GM21723 (cell line): ENCODE results near the gene CEP152.

Experiments
- ATAC-seq: cut with Tn5 transposase; IDR thresholded peaks from one replicate; pipeline ENCODE4 v1.9.1; 2021; ENCODE audit warnings: mild to moderate bottlenecking, moderate library complexity; ENCODE audit not compliant: unreplicated experiment

CEP152 gene

DNA sequence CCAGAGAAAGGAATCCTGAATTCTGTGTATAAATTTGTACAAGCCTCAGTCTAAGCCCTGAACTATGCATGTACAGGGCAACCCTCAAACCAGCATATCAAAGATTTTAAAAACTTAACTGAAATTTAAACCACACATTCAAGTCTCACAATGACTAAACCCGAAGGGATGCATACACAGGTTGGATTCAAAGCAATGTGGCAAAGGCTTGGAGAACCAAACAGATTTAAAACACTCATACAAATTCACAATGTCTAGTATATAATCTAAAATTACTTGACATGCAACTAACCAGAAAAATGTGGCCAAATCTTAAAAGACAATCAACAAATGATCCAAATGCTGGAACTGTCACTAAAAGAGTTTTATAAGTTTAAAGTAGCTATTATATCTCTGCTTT, 36.4 kb downstream of the CEP152 start:
- no peak for ATAC-seq

DNA sequence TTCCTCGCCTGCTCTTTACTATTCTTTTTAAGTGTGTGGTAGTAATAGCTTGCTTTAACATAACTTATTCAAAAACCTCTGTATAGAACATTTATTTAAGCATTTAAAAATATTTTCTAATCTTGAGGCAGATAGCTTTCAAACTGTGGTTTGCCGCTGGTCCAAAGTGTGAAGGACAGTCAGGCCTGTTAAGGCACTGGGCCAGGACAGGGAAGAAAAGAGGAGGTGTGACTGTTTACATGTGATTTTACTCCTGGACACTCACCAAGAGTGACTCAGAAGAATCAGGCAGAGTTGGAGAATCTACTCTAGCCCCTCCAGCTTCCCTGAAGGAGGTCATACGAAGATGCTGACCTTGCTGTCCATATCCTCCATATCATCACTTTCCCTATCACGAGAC, 44.7 kb downstream of the CEP152 start:
- no peak for ATAC-seq

DNA sequence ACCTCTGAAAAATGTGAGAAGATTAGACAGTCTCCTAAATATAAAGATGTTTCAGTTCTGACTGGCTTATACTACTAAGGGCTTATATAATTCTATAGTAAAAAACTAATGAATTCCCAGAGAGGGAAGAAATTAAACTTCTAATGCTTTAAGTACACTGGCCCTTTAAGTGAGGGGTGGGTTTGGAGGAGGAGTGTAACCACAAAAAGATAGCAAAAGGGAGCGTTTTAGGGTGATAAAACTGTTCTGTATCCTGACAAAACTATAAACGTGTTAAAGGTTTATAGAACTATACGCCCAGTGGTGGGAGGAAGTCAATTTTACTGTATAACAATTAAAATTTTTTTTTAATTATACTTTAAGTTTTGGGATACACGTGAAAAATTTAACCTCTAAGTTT, 45.8 kb downstream of the CEP152 start:
- no peak for ATAC-seq

DNA sequence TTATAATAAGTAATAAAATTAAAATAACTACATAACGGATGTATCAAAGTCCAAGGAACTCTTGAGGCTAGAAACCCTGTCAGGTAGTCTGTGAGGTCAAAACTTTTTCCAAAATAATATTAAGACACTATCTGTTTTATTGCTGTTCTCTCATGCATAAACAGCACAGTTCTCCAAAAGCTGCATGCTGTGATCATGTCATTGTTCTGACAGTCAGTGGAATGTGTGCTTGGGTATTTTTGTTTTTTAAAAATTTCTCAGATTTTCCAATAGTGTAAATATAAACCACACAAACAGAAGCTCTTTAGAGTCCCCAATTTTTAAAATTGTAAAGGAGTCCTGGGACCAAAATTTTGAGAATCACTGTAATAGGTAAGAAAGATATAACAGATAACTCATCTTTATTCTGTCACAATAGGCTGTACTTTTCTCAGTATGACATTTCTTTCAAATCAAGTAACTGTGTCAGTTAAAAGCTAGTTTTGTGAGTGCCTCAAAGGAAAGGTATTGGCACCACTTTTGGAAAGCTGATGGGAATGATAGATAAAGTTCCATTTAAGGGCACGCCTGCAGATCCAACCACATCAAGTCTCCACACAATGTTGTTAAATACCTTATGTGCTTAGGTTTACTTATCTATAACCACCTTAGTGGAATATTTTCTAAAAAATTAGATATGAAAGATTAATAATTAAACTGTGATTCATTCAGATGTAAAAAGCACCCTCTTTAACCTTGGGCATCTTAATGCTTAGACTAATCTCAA, 49.3 kb downstream of the CEP152 start:
- ATAC-seq: no peak

DNA sequence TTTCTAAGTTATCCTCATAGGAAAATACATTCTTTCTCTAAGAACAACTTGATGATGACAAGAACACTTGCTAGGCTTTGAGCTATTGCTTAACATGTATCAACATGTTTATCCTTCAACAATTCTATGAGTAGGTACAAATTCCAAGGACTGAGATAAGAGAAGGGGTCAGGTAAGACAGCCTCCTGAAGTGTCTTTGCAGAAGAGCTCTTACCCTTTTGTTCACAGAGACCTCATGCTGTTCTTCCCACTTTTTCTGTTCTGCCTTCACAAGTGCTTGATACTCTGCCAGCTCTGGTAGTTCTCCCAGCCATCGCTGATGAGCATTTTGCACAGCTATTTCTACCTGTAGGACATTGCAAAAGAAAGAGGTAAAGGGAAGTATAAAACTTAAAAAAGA, 50.9 kb downstream of the CEP152 start:
- no peak for ATAC-seq

DNA sequence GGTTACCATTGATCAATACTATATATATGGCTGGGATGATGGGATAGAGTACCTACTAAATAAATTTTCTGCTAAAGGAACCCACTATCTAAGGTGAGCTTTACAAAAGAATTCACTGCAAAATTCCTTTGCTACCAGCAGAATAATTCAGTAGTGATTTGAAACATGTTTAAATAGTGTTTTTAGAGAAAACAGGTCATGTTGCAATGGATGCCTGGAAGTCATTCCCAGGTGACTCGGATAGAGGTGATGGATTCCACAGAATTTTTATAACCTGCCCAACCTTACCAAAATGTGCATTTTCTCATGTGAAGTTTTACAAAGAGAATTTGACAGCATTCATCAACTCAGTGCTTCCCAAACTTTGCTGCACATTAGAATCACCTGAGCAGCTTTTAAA, 53.2 kb downstream of the CEP152 start:
- no peak for ATAC-seq

DNA sequence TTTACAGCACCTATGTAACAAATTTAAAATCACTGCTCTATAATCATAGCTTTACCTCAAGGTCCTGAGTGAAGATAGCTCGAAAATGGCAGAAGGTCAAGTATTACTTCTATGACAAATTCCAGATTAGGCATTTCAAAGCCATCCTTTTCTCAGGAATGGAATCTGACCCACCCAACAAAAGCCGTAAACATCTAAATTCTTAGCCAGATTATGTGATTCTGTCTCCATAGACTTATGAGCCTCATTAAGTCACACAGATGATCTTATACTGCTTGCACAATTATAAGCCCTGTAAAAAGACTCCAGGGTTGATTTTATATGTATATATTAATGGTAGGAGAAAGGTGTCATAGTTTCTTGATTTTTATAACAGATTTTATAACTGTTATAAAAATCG, 56.9 kb downstream of the CEP152 start:
- ATAC-seq: no peak

DNA sequence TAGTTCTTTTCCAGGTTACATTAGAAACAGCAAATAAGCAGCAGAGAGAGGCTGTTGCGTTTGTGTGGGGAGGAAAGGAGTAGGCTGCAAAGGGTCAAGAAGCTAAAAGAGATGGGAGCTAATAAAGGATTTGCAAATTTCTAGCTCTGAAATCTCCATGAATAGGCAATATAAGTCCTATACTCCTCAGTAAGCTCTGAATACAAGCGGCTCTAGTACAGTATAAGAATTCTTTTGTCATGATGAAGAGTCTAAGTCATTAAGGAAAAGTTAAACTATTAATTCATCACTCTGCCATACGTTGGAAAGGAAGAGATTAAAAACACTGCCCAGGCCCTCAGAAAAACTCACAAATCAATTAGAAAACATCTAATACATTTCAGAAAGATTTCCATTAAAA, 59.3 kb downstream of the CEP152 start:
- no peak for ATAC-seq

DNA sequence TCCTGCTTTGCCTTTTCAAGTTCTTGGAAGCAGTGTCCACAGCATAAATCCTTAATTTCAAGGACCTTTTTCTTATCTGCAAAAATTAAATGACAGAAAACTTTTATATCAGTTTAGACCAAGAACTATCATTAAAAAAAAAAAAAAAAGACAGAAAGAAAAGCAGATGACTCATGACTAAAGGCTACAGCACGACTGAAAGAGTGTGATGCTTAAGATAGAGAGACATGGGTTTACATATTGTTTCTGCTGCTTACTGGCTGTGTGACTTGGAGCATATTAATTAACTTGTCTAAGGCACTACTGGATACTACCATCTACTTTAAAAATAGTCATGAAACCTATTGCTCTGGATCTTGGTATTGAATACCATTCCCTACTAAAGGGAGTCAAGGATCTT, 62.3 kb downstream of the CEP152 start:
- ATAC-seq: no peak

DNA sequence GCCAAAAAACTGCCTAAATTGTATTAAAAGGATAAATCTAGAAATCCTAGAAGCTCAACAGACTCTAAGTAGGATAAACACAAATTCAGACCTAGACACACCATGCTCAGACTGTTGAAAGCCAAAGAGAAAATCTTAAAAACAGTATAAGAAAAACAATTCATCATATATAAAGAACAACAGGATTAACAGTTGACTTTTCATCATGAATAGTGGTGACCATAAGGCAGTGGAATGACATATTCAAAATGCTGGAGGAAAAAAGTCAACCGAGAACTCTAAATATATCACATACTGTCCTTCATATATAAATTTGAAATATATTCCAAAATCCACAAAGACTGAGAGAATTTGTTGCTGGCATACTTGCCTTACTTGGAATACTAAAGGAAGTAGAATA, 77.3 kb downstream of the CEP152 start:
- ATAC-seq: no peak

DNA sequence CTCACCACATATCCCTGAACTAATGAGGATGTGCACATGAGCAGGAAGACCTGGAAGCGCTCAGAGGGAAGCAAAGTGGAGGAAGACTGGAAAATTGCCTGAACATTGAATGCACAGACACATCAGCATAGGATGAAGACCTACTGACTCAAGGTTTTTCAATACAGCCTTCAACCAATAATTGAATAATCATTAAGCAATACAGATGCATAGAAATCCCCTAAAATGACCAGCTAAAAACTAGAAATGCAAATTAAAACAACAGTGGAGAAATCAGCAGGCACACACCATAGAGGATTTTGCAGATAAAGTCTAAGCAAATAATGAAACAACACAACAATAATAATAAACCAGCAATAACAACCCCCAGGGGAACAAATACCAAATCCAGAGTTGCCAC, 80.4 kb downstream of the CEP152 start:
- no peak for ATAC-seq

DNA sequence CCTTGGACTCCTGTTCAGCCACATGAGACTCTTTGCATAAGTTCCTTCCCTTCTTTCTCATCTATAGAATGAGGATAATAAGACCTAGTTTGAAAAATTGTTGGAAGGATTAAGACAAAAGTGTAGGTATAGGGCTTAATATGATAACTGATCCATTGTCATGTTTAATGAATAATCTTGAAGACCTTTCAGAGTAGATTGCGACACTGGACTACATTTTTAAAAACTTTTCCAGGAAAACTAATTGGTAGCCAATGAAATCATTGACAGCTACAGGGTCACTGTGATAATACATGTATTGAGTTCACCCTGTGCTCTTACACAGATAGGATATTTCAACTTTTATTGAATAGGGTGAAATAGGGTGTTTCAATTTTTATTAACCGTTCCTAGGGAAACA, 86.9 kb downstream of the CEP152 start:
- no peak for ATAC-seq

DNA sequence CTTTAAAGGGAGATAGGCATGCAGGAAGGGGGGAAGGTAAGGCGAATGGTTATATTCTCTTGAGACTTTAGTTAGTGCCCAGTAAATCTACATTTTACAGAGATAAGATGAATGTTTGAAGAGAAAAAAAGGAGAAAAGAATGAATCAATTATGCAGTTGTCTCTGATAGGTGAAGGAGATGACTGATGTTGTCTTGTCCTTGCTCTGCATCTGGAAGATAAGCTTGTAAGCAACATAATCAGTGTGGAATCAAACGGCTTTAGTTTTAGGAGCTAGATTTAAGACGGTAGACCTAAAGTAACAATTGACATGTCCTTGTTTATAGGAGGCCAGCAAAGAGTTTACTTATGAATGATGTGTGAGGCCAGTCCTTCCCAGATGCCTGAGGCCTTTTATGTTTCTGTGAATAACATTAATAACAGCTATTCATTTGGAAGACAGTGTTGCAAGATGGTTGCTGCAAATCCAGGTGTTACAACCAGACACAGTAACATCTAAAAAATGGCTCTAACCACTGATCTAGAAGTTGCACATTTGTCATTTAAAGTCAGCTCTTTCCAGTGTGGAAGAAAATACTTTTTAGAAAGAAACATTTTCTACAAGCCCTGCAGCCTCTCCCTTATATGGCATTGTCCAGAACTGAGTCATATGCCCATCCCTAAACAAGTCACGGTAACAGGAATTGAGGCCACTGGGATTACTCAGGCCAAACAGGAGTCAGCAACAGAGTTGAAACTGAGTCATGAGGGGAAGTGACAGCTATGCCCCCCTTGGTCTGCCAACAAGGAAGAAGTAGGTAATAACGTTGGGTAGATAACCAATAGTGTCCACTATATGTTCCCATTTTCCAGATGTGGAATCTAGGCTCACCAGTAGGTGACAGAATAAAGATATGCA, 87.9 kb downstream of the CEP152 start:
- no peak for ATAC-seq

DNA sequence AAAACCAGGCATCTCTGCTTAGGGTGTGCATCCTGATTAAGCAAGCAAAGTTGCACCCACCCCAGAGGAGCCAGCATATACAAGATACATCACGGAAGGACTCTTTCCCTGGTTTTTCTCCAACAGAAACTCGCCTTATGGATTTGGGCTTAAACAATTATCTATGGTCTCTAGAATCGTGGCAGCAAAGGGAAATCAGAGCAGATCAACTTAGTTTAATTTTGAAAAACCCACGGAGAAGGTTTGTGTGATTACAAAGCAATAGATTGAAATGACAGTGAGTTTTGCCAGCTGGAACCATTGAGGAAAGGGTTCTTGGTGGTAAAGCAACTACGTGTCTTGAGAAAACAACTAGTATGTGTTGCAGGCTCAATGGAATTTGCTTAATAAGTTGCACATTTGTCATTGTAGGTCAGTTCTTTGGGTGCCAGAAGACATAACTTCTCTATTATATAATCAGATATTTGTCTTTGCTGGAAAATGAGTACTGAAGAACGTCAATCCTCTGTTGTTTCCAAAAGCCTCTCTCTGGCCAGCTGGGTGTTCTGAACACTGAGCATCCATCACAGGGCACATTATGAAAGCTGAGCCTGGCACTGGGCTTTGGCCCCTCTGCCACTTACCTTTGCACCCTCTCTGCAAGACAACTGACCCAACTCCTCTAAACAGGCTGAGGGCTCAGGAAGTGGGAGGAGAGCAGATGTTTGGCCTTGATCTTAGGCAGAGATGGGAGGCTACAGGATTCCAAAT, 89.6 kb downstream of the CEP152 start:
- ATAC-seq: no peak

DNA sequence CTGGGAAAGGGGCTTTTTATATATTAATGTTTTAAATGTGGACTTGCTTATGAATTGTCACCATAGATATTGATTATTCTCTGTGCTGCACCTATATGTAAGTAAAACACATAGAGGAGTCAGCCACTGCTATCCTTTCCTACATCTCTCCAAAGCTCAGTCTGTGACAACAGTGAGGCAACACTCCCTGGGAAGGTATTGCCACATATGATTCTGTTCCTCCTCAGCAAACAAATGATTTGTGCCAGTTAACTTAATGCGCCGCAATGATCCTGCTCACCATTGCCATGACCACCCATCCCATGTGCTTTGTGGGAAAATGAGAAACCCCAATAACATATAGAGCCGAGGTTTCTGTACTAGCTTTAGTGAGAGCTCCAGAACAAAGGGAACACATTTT, 90.2 kb downstream of the CEP152 start:
- ATAC-seq: no peak

DNA sequence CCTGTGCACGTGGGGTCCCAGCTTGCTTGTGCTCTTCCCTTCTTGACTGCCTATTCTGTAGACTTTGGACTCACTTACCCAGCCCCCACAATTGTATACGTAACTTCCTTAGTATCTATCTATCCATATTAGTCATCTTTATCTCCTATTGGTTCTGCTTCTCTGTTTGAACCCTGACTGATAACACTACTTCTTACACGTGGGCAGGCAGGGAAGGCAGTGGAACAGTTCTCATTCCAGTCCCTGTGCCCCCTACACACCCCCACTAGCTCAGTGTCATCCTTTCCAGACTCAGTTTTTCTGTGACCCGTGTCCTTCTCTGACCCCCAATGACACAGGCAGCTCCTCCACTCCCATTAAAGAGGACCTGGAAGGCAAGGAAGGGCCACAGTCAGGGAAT, 91.2 kb downstream of the CEP152 start:
- no peak for ATAC-seq

DNA sequence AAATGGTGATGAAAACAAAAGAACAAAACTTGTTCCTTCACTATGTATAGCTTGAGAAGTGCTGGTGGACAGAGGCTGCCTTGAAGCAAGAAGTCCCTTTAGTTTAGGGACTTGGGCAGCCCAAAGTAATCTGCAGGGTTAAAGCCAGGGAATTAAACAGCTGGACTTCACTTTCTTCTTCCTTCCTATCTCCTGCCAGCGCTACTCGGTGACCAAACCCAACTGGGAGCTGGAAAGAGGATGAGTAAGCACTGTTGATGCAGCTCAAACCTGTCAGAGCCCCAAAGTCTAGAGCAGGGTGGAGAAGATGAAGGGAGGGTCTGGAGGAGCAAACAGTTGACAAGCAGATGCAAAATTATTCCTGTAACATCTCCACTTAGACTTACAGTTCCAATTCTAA, 92.2 kb downstream of the CEP152 start:
- ATAC-seq: no peak

DNA sequence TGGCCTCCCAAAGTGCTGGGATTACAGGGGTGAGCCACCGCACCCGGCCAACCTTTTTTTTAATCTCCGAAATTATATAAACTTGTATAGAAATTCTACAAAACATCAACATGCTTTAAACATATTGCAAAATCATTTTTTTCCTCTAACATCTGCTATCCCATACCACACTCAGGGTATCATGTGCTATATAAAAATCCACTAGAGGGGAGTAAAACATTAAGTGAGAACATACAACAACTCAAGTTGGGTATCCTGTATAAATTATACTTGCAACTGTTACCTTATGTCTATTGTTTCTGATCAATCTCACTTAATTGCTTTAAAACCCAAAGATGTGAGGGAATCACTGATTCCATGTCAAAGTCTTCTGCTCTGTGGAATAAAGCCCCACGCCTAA, 93.4 kb downstream of the CEP152 start:
- ATAC-seq: no peak

DNA sequence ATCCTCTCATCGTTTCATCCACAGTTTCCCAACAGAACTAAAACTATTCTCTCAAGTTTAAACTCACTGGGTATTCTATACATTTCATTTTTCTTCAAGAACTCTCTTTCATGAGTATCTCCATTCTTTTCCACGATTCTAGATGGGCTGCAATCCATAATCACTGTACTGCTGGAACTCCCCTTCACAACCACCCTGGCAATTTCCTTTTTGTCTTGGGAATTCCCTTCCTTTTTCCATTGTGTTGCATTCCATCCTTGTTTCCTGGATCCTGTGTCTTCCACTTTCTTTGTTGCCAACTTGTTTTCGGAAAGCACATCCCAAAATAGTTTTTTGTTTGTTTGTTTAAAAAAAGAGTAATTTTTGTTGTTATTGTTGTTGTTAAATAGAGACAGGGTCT, 98.3 kb downstream of the CEP152 start:
- ATAC-seq: no peak

DNA sequence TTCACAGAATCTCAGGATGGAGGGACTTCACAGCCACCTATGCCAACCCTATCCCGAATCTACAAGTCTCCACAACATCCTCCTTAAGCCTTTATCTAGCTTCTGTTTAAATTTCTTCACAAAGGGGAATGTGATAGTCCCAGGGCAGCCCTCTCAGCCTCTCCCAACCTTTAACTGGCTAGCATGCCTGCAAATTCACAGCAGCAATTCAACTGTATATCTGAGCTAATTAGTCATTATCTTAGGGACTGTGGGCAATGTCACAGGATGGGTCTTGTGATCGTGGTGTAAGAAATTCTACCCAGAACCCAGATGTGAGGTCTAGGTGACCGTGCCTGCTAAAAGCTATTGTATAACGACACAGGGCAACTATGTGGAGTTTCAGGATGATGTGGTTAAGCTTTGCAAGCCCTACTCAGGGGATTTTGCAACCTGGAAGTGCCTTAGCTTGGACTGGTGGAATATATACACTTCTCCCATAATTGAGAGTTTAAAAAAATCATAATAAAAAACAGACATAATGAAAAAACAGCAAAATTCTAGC, 99.8 kb downstream of the CEP152 start:
- no peak for ATAC-seq

DNA sequence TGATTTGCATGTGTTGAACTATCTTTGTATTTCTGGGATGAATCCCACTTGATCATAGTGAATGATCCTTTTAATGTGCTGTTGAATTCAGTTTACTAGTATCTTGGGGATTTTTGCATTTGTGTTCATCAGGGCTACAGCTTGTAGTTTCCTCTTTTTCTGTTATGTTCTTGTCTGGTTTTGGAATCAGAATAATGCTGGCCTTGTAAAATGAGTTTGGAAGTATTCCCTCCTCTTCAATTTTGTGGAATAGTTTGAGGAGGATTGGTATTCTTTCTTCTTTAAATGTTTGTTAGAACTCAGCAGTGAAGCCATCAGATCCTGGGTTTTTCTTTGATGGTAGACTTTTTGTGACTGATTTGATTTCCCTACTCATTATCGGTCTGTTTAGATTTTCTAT, 102.2 kb downstream of the CEP152 start:
- no peak for ATAC-seq
